HepG2 (cell line): ENCODE measurements around the gene PHYH. TPM values are rescaled to one million over a fixed set of nuclear protein-coding genes. Genes with fewer than 3 reads are reported as not detected.

ENCODE experiments used
- HOXA5 ChIP-seq: sonication (generic); formaldehyde crosslinking; IDR thresholded peaks from 2 replicates; pipeline ENCODE4 v1.4.0; 2020; ENCODE audit warnings: missing genetic modification reagents
- HOXA7 ChIP-seq: sonication (generic); formaldehyde crosslinking; IDR thresholded peaks from 2 replicates; pipeline ENCODE4 v1.8.1; 2022; ENCODE audit warnings: mild to moderate bottlenecking, missing genetic modification reagents, moderate library complexity
- KLF13 ChIP-seq: sonication (generic); formaldehyde crosslinking; IDR thresholded peaks from 2 replicates; pipeline ENCODE4 v1.4.0; 2020; ENCODE audit warnings: mild to moderate bottlenecking, missing genetic modification reagents
- NRL ChIP-seq: sonication (generic); formaldehyde crosslinking; IDR thresholded peaks from 2 replicates; pipeline ENCODE4 v1.5.0; 2020; ENCODE audit warnings: missing genetic modification reagents, mild to moderate bottlenecking, moderate library complexity, borderline replicate concordance
- RBFOX2 ChIP-seq: fragments of 200-400 bp; formaldehyde crosslinking; IDR thresholded peaks from 2 replicates; pipeline ENCODE4 v1.6.1; 2017; ENCODE audit warnings: low read depth, mild to moderate bottlenecking, low read length
- SYNCRIP ChIP-seq: fragments of 200-400 bp; formaldehyde crosslinking; IDR thresholded peaks from 2 replicates; pipeline ENCODE4 v1.6.1; 2018; ENCODE audit warnings: mild to moderate bottlenecking, low read depth, low read length; ENCODE audit not compliant: insufficient read depth
- TBL1XR1 ChIP-seq: fragments of 150-350 bp; IDR thresholded peaks from 2 replicates; pipeline ENCODE4 v1.6.1; 2014; ENCODE audit warnings: borderline replicate concordance, low read length; ENCODE audit not compliant: partially characterized antibody
- TEAD2 ChIP-seq: sonication (generic); formaldehyde crosslinking; IDR thresholded peaks from 2 replicates; pipeline ENCODE4 v1.9.0; 2021; ENCODE audit warnings: missing genetic modification reagents
- ZNF12 ChIP-seq: sonication (generic); formaldehyde crosslinking; IDR thresholded peaks from 2 replicates; pipeline ENCODE4 v1.5.0; 2020; ENCODE audit warnings: missing genetic modification reagents
- ZNF136 ChIP-seq: sonication (generic); formaldehyde crosslinking; IDR thresholded peaks from 2 replicates; pipeline ENCODE4 v1.8.1; 2022; ENCODE audit warnings: low read depth, mild to moderate bottlenecking, moderate library complexity, missing genetic modification reagents
- ZNF143 ChIP-seq: sonication (generic); formaldehyde crosslinking; IDR thresholded peaks from 2 replicates; pipeline ENCODE4 v1.4.0; 2020; ENCODE audit warnings: missing genetic modification reagents
- ZNF501 ChIP-seq: sonication (generic); formaldehyde crosslinking; IDR thresholded peaks from 2 replicates; pipeline ENCODE4 v1.5.1; 2020; ENCODE audit warnings: mild to moderate bottlenecking, moderate library complexity, missing genetic modification reagents
- ZNF557 ChIP-seq: sonication (generic); formaldehyde crosslinking; IDR thresholded peaks from 2 replicates; pipeline ENCODE4 v1.4.0; 2020; ENCODE audit warnings: missing genetic modification reagents
- ZNF614 ChIP-seq: IDR thresholded peaks from 2 replicates; pipeline ENCODE4 v1.6.1; 2018; ENCODE audit warnings: missing biosample characterization, missing genetic modification reagents, inconsistent platforms, borderline replicate concordance
- polyA plus RNA-seq, 8 experiments: library from polyadenylated mRNA; depleted of rRNA in 3 of 8; stranded (reverse) in 7 of 8; unstranded in 1 of 8; fragments of >200 nt; fragmentation: Illumina TruSeq in 4 of 8; extraction: Trizol in 4 of 8; gene quantifications; 2 replicates each; pipeline versions ENCODE4 v1.2.1 to v1.2.3, GENCODE V29; 2011 to 2016; ENCODE audit warnings: low read depth in 4 of 8, missing spikeins in 1 of 8, mixed read lengths in 1 of 8; ENCODE audit not compliant: insufficient read depth in 1 of 8
- total RNA-seq, 5 experiments: library from RNA; depleted of rRNA; stranded (reverse); fragments of >200 nt; fragmentation: Illumina TruSeq; extraction: Trizol; gene quantifications; 2 replicates each; pipeline ENCODE4 v1.2.3, GENCODE V29; 2016; ENCODE audit warnings: low read depth in 1 of 5
- TF ChIP-seq, protein P1 (sequence below): IDR thresholded peaks from 2 replicates; pipeline ENCODE4 v1.6.1; 2016; ENCODE audit warnings: low read depth, missing genetic modification reagents, missing compliant biosample characterization
- TF ChIP-seq, protein P2 (sequence below): sonication (generic); formaldehyde crosslinking; IDR thresholded peaks from 2 replicates; pipeline ENCODE4 v1.4.0; 2020; ENCODE audit warnings: missing genetic modification reagents; ENCODE audit errors: not compliant biosample characterization
- TF ChIP-seq, protein P3 (sequence below): IDR thresholded peaks from 2 replicates; pipeline ENCODE4 v1.6.1; 2016
- TF ChIP-seq, protein P4 (sequence below), 2 experiments: sonication (generic) in 1 of 2; formaldehyde crosslinking in 1 of 2; IDR thresholded peaks; 2 replicates each; pipeline versions ENCODE4 v1.5.1 to v1.6.1; 2011 to 2020; ENCODE audit warnings: borderline replicate concordance in 1 of 2, low read depth in 1 of 2, low read length in 1 of 2, mild to moderate bottlenecking in 1 of 2, missing genetic modification reagents in 1 of 2, moderate library complexity in 1 of 2

Gene PHYH
- total and polyA plus RNA-seq, 2 of the 13 experiments (the other 11 are each of a cell fraction or from before 2014, with no cell fraction given): 27.2 to 34.5 TPM

DNA sequence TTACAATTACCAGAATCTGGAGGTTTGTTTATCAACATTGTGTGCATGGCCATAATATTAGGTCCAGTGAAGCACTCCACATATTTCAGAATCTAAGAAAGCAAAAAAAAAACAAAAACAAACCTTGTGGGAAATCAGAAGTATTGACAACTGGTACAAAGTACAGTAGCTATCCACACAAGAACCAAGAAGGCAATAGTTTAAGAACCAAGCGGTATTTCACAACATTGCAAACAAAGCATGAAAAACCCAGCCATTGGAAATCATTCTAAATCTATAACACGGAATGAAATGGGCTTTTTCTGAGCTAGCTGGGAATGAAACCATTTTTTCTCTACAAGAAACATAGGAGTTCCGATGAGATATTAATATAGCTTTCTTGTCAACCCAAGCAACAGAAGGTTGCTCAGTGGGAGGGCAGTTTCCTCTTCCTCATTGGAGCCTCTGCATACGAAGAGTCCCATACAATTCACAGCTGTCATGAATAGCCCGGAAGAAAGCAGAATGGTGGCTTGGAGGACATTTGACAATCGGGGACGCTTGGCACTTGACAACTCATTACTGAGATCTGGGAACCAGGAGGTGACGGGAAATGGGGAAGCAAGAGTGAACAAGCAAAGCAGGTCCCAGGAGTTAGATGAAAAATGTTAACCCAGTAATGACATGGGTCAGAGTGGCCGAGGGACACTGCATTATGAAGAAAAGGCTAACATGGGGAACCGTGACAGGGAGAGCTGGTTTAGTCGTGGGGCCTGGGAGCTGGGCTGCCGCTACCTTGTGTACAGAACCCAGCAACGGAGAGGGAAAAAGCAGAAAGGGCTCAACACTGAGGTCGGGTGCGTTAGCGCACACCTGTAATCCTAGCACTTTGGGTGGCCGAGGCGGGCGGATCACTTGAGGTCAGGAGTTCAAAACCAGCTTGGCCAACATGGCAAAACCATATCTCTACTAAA lies 7.8 kb downstream of the PHYH start (continued):
- TF ChIP-seq, protein P1, sequence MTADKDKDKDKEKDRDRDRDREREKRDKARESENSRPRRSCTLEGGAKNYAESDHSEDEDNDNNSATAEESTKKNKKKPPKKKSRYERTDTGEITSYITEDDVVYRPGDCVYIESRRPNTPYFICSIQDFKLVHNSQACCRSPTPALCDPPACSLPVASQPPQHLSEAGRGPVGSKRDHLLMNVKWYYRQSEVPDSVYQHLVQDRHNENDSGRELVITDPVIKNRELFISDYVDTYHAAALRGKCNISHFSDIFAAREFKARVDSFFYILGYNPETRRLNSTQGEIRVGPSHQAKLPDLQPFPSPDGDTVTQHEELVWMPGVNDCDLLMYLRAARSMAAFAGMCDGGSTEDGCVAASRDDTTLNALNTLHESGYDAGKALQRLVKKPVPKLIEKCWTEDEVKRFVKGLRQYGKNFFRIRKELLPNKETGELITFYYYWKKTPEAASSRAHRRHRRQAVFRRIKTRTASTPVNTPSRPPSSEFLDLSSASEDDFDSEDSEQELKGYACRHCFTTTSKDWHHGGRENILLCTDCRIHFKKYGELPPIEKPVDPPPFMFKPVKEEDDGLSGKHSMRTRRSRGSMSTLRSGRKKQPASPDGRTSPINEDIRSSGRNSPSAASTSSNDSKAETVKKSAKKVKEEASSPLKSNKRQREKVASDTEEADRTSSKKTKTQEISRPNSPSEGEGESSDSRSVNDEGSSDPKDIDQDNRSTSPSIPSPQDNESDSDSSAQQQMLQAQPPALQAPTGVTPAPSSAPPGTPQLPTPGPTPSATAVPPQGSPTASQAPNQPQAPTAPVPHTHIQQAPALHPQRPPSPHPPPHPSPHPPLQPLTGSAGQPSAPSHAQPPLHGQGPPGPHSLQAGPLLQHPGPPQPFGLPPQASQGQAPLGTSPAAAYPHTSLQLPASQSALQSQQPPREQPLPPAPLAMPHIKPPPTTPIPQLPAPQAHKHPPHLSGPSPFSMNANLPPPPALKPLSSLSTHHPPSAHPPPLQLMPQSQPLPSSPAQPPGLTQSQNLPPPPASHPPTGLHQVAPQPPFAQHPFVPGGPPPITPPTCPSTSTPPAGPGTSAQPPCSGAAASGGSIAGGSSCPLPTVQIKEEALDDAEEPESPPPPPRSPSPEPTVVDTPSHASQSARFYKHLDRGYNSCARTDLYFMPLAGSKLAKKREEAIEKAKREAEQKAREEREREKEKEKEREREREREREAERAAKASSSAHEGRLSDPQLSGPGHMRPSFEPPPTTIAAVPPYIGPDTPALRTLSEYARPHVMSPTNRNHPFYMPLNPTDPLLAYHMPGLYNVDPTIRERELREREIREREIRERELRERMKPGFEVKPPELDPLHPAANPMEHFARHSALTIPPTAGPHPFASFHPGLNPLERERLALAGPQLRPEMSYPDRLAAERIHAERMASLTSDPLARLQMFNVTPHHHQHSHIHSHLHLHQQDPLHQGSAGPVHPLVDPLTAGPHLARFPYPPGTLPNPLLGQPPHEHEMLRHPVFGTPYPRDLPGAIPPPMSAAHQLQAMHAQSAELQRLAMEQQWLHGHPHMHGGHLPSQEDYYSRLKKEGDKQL (CRISPR knock-in tag): no peak
- TF ChIP-seq KLF13 (CRISPR knock-in tag) (no peak), ZNF614 (CRISPR knock-in tag) (no peak), TEAD2 (CRISPR knock-in tag) (no peak), ZNF136 (no peak), ZNF501 (CRISPR knock-in tag) (no peak), ZNF12 (CRISPR knock-in tag) (no peak), HOXA5 (CRISPR knock-in tag) (no peak), NRL (CRISPR knock-in tag) (no peak), RBFOX2 (no peak), SYNCRIP (no peak), HOXA7 (CRISPR knock-in tag) (no peak), ZNF143 (CRISPR knock-in tag) (no peak), TBL1XR1 (no peak), ZNF557 (no peak)
- TF ChIP-seq, protein P2, sequence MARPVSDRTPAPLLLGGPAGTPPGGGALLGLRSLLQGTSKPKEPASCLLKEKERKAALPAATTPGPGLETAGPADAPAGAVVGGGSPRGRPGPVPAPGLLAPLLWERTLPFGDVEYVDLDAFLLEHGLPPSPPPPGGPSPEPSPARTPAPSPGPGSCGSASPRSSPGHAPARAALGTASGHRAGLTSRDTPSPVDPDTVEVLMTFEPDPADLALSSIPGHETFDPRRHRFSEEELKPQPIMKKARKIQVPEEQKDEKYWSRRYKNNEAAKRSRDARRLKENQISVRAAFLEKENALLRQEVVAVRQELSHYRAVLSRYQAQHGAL (CRISPR knock-in tag): no peak
- TF ChIP-seq, protein P3, sequence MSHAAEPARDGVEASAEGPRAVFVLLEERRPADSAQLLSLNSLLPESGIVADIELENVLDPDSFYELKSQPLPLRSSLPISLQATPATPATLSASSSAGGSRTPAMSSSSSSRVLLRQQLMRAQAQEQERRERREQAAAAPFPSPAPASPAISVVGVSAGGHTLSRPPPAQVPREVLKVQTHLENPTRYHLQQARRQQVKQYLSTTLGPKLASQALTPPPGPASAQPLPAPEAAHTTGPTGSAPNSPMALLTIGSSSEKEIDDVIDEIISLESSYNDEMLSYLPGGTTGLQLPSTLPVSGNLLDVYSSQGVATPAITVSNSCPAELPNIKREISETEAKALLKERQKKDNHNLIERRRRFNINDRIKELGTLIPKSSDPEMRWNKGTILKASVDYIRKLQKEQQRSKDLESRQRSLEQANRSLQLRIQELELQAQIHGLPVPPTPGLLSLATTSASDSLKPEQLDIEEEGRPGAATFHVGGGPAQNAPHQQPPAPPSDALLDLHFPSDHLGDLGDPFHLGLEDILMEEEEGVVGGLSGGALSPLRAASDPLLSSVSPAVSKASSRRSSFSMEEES: 0 out of 2 replicates have a peak, but pooled peaks have one; percentile 35
- TF ChIP-seq, protein P4, sequence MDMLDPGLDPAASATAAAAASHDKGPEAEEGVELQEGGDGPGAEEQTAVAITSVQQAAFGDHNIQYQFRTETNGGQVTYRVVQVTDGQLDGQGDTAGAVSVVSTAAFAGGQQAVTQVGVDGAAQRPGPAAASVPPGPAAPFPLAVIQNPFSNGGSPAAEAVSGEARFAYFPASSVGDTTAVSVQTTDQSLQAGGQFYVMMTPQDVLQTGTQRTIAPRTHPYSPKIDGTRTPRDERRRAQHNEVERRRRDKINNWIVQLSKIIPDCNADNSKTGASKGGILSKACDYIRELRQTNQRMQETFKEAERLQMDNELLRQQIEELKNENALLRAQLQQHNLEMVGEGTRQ (IDR thresholded peaks at IDR 0.05; ENCODE audit: low read depth, low read length): no peak
- TF ChIP-seq, protein P4 (CRISPR knock-in tag; IDR thresholded peaks at IDR 0.05; ENCODE audit: borderline replicate concordance): no peak
